ENCODE data around the gene NECTIN1. TPM values are rescaled to one million over a fixed set of nuclear protein-coding genes. Genes with fewer than 3 reads are reported as not detected.

The NECTIN1 gene
- total and polyA plus RNA-seq, 2 of the 4 experiments (the other 2 are of a cell fraction) = 2.3 to 4.2 TPM

- H3K4me2 ChIP-seq (ENCODE audit: low read depth, low read length) = no peak overlapping the region
- in situ Hi-C loops (cut with MboI; ENCODE audit: low sequenced_read_pairs) = no loop called here
- H3K36me3 ChIP-seq (ENCODE audit: control insufficient read depth, insufficient read depth, low read length) = no peaks in the 10 kb centered on the region
- H2AK5ac ChIP-seq (ENCODE audit: low read depth, low read length) = no peak overlapping the region
- H2AK9ac ChIP-seq (replicated peaks; ENCODE audit: low read depth, low read length, poor library complexity) = no peak overlapping the region
- CTCF ChIA-PET = no interaction called here
- no peak overlapping the region for H3K9ac ChIP-seq (ENCODE audit: low read depth, low read length)
- H3K23ac ChIP-seq (ENCODE audit: low read depth, low read length) = no peak overlapping the region
- no peak overlapping the region for H2BK120ac ChIP-seq (ENCODE audit: low read depth, low read length)
- H2BK20ac ChIP-seq (ENCODE audit: low read depth, low read length) = no peak overlapping the region
- H3K4me1 ChIP-seq (ENCODE audit: control insufficient read depth, insufficient read depth, low read length) = no peaks in the 10 kb centered on the region
- WGBS, 2 experiments (ENCODE audit: extremely low coverage in 2 of 2, insufficient read length in 1 of 2) = 98% methylated on average over 6 of the region's 14 CpGs; no CpG with 5 or more reads in 1 of the 2 experiments
- no peak overlapping the region for H3K18ac ChIP-seq (ENCODE audit: low read depth, low read length)
- ATAC-seq (ENCODE audit: low read depth) (no peak), DNase-seq (no peak)
- H3K79me1 ChIP-seq (ENCODE audit: low read depth in 1 of 2, low read length in 2 of 2) = no peaks in the 10 kb centered on the region
- no peaks in the 10 kb centered on the region for H3K9me1 ChIP-seq (ENCODE audit: insufficient read depth, low read length)
- no peak overlapping the region for H3K4ac ChIP-seq (ENCODE audit: low read depth, low read length)
- intact Hi-C loops (cut with micrococcal nuclease) = no loop called here
- H2BK5ac ChIP-seq (ENCODE audit: low read depth, low read length, poor library complexity, severe bottlenecking) = no peak overlapping the region
- no peak overlapping the region for H4K5ac ChIP-seq (ENCODE audit: low read depth, low read length)
- H2BK15ac ChIP-seq (ENCODE audit: low read depth, low read length) = no peak overlapping the region
- no peak overlapping the region for H3K14ac ChIP-seq (replicated peaks; ENCODE audit: low read depth, low read length)
- H3K27me3 ChIP-seq (ENCODE audit: control insufficient read depth, insufficient read depth, low read length) = no peaks in the 10 kb centered on the region
- no peak for TF ChIP-seq CHD1 (IDR thresholded peaks at IDR 0.05; ENCODE audit: low read depth, low read length)
- no peak for TF ChIP-seq RAD21 (IDR thresholded peaks at IDR 0.05; ENCODE audit: low read length)
- TF ChIP-seq RFX5 (IDR thresholded peaks at IDR 0.05; ENCODE audit: low read depth, low read length) = no peak
- TF ChIP-seq SMC3 (IDR thresholded peaks at IDR 0.05; ENCODE audit: low read depth, low read length) = no peak
- TF ChIP-seq MXI1 (IDR thresholded peaks at IDR 0.05; ENCODE audit: borderline replicate concordance, low read depth, low read length) = no peak
- no peak for TF ChIP-seq RCOR1 (IDR thresholded peaks at IDR 0.05; ENCODE audit: insufficient replicate concordance, low read length)
- TF ChIP-seq NFE2L2 (IDR thresholded peaks at IDR 0.05; ENCODE audit: low read depth, low read length) = no peak
- no peak for TF ChIP-seq BHLHE40 (IDR thresholded peaks at IDR 0.05; ENCODE audit: low read depth, low read length)
- no peak for TF ChIP-seq FOS (IDR thresholded peaks at IDR 0.05; ENCODE audit: low read depth, low read length)
- no peak overlapping the region for H4K8ac ChIP-seq (ENCODE audit: low read depth in 2 of 2, low read length in 2 of 2)
- H2AFZ ChIP-seq (replicated peaks; ENCODE audit: low read length, poor library complexity) = no peak overlapping the region
- no peak overlapping the region for H3K27ac ChIP-seq (ENCODE audit: insufficient read depth, low read length)
- dilution Hi-C loops (cut with HindIII; ENCODE audit: low sequenced_read_pairs, unreplicated experiment) = no loop called here
- BruUV-seq (replicated peaks) = no TSS peak
- H3K4me3 ChIP-seq (ENCODE audit: insufficient read depth, low read depth, low read length) = no peak overlapping the region
- no peak overlapping the region for H3K56ac ChIP-seq (ENCODE audit: extremely low read depth, insufficient read depth, low read length)
- H4K20me1 ChIP-seq (ENCODE audit: insufficient read depth, low read length) = peaks cover 5% of the 10 kb centered on the region
- POLR2A ChIA-PET (ENCODE audit: unreplicated experiment) = no interaction called here
- H4K91ac ChIP-seq (ENCODE audit: insufficient read depth, low read depth, low read length) = no peak overlapping the region
- H3K9me3 ChIP-seq (ENCODE audit: control insufficient read depth, insufficient read depth, low read length) = no peaks in the 10 kb centered on the region
Measured at GRCh38 chr11:119717839-119718534, 11.0 kb downstream of the NECTIN1 start.

All from IMR-90 (cell line).